Right renal pelvis (tissue), 4 donors: ENCODE results near the gene SIRT3. TPM values are rescaled to one million over a fixed set of nuclear protein-coding genes. Genes with fewer than 3 reads are reported as not detected.

Source experiments
- DNase-seq, 4 donors: peaks; one replicate each; pipeline ENCODE4 v3.0.0-alpha.2; 2013; ENCODE audit warnings: low read depth in 4 of 4, low spot score in 3 of 4, missing footprints in 1 of 4
- polyA plus RNA-seq, 4 donors: library from polyadenylated mRNA; unstranded; fragments of 120-200 nt; gene quantifications; one replicate each; pipeline ENCODE4 v1.2.1, GENCODE V29; 2013; ENCODE audit not compliant: insufficient read length in 4 of 4

SIRT3 gene
- 10 to 100 TPM; 25.5 to 33.8 (median 30.5) TPM for polyA plus RNA-seq

DNA sequence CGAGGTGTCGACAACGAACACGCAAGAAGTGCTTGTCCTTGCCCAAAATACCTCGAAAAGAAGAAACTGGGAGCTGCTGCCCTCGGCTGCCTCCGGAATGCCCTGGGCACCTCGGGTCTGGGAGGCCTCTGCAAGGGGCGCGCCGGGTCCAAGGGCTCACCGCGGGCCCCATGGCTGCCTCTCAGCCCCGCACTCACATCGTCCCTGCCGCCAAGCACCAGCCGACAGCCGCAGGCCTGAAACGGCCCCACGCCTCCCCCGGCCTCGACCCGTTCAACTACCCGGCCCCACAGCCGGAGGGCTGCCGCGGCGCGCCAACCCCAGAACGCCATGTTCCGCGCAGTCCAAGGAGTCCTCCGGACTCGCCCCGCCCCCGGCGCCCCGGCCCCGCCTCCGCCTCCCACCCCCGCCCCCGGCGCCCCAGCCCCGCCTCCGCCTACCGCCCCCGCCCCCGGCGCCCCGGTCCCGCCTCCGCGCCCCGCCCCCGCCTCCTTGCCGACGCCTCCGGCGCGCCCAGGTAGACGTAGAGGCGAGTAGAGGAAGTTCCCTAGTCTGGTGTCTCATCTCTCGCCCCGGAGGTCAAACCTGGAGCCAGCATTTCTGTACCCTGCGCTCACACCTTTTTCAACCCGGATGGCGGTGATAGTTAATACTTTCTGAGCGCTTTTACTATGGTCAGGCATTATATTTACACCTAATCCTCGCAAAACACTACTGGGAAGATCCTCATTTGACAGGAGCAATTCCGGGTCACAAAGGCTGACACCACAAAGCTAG, at the start of gene SIRT3:
TSS of gene SIRT3 (minus strand) at position 346 of the 777 bp plus-strand sequence. CDS start at position 332, 14 bp downstream.
- peak; percentile 55 to 67 (median 65) for DNase-seq

DNA sequence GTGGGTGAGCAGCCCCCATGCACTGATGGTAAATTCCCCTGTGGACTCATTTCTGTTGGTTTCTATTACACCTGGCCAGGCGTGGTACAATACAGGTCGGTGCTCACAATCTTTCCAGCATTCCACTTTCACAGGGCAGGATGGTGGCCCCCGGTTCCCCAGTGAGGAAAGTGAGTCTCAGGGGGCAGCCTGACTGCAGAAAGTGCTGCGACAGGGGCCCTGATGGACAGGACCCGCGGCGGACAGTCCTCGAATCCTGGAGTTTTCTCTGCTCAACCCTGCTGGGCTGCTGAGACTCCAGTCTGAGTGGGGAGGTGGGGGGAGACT, 49.7 kb upstream of the SIRT3 start:
- no peak for DNase-seq

DNA sequence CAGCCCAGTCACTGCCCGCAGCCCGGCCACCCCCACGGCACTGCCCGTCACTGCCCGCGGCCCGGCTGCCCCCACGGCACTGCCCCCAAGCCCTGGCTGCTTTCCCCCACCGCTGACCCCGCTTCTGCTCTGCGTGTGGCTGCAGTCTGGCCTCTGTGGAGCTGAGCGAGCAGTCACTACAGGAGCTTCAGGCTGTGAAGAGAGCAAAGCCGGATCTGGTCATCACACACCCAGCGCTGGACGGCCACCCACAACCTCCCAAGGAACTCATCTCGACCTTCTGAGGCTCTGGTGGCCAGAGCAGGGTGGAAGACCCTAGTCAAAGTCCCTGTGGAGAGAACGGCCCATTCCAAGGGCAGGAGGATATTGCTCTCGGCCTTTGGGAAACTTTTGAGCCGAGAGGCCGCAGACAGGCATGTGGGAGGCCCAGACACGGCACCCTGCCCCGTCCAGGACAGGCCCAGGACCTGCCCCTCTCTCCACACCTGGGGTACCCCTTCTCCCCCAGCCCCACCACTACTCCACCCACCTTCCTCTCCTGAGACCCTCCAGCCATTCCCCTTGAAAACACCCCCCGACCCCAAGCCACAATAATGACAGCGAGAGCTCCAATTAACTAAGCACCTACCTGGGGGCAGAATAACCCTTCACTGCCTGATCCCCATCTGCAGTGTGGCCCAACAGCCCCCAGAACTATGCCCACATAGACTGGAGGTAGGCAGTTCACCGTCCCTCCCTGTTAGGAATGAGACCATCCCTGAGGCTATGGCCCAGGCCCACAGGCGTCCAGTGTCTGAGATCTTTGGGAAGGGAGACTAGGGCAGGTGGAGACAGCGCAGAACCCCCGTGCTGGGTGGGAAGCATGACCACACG, 49.1 kb upstream of the SIRT3 start:
- no peak for DNase-seq

DNA sequence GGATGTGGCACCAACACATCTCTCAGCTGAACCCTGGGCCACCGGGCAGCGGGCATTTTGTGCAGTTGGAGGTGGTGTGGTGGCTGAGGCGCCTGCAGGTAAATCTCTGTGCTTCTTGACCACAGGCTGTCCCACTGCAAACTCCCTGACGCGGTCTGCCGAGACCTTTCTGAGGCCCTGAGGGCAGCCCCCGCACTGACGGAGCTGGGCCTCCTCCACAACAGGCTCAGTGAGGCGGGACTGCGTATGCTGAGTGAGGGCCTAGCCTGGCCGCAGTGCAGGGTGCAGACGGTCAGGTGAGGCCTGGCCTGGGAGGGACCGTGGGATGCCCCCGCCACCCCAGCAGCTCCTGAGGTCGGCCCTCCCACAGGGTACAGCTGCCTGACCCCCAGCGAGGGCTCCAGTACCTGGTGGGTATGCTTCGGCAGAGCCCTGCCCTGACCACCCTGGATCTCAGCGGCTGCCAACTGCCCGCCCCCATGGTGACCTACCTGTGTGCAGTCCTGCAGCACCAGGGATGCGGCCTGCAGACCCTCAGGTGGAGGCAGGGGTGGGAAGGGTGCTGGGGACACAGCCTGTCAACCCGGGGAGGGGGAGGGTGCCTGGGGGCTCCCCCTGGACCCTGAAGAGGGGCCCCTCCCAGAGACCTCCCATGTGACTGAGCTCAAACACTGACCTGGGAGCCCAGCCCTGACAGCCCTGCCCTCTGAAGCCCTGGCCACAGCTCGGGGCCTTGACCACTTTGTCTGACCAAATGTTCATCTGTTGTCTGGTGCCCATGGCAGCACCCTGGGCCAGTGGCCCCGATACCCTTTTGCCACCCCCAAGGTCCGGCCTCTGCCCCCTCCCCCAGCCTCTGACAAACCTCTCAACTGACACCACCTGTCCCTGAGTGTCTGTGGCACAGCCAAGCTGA, 48.2 kb upstream of the SIRT3 start:
- DNase-seq, result no peak

DNA sequence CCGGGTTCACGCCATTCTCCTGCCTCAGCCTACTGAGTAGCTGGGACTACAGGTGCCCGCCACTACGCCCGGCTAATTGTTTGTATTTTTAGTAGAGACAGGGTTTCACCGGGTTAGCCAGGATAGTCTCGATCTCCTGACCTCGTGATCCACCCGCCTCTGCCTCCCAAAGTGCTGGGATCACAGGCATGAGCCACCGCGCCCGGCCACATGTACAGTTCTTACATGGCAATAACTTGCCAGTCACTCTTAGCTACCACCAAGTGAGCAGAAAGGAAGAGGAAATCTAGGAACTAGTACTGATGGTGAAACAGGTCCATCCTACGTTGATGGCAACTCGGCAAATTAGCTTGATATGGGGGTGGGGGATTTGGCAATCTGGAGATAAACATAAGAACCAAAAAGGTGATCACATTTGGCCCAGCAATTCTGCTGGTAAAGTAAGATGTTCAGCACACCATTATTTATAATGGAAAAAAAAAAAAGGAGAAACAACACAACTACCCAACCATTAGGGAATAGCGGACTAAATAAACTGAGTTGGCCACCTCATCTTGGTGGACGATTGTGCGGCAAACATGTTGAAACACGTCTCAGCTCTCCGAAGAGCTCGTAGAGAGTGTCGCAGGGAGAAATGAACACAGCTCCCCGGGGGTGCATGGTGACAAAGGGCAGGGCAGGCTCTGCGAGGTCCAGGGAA, 47.4 kb upstream of the SIRT3 start:
- DNase-seq, result no peak

DNA sequence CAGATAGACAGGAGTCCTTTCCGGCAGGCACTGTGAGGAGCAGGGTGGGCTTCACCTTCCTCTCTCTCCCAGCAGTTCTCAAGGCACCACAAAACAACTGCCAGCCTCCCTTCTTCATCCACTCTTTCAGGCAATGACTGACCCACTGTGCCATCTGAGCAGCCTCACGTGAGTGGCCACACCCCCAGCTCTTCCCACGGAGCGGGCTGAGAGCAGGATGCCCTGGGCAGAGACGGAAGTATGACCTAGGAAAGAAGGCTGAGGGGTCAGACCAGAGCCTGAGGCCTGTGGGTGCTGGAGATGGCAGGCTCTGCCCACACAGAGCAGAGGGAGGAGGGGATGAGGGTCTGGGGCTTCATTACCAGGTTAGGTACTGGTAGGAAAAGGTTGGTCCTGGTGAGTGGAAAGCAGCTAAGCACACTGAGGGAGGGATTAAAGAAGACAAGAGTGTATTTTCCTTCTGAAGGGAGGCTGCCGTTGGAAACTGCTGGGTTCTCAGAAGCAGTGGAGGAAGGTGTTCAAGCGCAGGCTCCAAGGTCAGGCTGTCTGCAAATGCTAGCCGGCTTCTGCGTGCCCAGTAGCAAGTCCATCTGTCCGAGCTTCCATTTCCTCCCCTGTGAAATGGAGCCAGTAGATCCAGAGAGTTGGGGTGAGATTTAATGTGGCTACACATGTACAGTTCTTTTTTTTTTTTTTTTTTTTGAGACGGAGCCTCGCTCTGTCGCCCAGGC, 46.7 kb upstream of the SIRT3 start:
- DNase-seq, result no peak

DNA sequence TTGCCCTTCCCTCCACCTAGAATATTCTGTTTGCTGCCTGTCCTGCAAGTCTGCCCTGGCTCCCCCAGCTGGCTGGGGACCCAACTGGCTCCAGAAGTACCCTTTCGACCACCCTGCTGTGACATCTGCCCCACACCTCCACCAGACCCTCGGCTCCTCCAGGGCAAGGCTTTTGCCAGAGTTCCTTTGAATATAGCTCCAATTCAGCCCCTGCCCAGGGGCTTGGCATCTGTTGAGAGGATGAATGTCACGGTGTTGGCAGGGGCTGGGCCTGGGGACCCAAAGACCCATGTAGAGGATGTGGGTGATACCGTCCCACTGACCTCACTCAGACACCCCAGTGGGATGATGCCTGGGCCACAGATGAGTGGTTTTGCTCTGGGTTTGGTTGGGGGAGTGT, 46.0 kb upstream of the SIRT3 start:
- DNase-seq, result no peak

DNA sequence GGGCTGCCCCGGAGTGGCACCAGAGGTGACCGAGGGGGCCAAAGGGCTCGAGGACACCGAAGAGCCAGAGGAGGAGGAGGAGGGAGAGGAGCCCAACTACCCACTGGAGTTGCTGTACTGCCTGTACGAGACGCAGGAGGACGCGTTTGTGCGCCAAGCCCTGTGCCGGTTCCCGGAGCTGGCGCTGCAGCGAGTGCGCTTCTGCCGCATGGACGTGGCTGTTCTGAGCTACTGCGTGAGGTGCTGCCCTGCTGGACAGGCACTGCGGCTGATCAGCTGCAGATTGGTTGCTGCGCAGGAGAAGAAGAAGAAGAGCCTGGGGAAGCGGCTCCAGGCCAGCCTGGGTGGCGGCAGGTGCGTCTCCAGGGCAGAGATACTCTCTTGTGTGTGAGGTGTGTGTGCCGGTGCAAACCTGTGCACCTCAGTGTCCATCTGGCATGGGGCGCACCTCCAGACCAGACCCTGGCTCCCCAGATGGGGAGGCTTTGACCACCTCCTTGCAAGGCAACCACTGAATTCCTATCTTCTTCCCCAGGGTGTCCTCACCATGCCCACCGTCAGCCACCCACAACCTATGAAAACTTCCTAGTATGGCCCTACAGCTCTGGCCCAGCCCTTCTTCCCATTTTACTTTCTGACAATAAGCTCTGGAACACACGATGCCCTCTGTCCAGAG, 45.5 kb upstream of the SIRT3 start:
- no peak for DNase-seq

DNA sequence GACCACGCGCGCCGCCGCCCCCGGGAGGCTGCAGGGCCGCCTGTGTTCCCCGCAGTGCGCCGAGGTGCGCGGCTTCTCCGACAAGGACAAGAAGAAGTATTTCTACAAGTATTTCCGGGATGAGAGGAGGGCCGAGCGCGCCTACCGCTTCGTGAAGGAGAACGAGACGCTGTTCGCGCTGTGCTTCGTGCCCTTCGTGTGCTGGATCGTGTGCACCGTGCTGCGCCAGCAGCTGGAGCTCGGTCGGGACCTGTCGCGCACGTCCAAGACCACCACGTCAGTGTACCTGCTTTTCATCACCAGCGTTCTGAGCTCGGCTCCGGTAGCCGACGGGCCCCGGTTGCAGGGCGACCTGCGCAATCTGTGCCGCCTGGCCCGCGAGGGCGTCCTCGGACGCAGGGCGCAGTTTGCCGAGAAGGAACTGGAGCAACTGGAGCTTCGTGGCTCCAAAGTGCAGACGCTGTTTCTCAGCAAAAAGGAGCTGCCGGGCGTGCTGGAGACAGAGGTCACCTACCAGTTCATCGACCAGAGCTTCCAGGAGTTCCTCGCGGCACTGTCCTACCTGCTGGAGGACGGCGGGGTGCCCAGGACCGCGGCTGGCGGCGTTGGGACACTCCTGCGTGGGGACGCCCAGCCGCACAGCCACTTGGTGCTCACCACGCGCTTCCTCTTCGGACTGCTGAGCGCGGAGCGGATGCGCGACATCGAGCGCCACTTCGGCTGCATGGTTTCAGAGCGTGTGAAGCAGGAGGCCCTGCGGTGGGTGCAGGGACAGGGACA, 44.8 kb upstream of the SIRT3 start:
- DNase-seq, result no peak

DNA sequence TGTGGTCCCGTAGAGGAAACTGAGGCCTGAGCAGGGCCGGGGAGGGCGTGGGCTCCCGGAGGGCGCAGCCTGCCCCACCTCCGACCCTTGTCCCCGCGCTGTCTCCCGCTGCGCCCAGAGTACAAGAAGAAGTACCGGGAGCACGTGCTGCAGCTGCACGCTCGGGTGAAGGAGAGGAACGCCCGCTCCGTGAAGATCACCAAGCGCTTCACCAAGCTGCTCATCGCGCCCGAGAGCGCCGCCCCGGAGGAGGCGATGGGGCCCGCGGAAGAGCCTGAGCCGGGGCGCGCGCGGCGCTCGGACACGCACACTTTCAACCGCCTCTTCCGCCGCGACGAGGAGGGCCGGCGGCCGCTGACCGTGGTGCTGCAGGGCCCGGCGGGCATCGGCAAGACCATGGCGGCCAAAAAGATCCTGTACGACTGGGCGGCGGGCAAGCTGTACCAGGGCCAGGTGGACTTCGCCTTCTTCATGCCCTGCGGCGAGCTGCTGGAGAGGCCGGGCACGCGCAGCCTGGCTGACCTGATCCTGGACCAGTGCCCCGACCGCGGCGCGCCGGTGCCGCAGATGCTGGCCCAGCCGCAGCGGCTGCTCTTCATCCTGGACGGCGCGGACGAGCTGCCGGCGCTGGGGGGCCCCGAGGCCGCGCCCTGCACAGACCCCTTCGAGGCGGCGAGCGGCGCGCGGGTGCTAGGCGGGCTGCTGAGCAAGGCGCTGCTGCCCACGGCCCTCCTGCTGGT, 44.0 kb upstream of the SIRT3 start:
- no peak for DNase-seq

DNA sequence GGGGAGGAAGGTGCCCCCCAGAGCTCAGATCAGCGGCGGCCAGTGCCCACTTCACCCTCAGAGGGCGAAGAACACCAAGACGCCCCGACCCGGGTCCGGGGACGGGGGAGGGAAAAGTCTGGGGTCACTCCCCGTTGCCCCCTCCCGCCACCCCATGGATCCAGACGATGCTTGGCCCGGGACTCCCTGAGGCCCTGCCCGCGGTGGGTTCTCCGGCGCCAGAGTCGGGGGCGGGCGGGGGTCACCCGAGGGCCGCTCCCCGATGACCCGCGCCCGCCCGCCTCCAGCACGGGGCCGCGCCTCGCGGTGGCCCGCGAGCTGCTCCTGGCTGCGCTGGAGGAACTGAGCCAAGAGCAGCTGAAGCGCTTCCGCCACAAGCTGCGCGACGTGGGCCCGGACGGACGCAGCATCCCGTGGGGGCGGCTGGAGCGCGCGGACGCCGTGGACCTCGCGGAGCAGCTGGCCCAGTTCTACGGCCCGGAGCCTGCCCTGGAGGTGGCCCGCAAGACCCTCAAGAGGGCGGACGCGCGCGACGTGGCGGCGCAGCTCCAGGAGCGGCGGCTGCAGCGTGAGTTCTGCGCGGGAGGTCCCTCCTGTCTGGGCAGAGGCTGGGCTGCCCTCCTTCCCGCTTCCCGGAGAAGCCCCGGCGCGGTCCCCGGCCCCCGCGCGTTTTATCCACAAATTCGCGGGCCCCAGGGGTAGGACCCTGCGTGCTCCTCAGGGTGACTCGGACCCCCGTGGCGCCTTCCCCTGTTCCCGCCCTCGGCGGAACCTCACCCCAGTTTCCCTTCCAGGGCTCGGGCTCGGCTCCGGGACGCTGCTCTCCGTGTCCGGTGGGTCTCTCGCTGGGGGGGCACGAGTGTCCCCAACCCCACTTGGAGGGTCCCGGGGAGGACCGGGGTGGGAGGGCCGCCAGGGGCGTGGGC, 43.2 kb upstream of the SIRT3 start:
- DNase-seq, result no peak

DNA sequence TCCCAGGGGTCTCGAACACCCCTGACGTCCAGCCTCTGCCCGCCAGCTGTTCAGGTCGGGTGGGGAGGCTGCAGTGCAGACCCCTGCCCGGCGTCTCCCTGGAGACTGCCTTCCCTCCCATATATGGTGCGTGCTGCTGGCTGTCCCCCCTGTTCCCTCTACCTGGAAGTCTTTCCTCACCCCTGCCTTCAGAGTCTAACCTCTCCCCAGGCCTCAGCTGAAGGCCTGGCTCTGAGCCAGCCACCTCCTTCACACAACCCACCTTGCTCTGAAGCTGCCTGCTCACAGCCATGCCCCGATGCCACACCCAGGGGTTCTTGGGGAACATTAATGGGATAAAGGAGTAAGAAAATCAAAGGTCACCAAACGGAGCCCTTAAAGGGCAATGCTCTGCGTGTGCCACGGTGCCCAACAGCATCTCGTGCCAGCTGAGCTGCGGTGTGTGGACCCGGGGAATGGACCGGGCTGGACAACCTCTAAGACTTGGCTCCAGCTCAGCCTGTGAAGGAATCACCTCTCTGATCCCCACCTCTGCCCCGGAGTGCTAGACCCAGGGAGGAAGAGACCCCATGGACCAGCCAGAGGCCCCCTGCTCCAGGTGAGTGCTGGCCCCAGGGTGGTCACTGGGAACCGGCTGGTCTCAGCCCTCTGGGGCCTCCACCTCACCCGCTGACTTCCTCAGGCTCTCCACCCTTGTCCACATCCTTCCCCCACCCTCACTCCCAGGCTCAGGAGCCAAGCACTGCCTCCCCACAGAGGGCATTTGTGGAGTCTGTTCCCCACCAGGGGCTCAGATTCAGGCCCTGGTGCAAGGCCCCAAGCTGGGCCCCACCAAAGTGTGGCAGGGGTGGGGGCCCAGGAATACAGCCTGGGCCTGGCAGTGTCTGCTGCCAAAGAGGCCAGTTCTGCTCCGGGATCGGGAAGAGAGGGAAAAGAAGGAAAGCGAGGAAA, 42.1 kb upstream of the SIRT3 start, which contains the start of gene NLRP6:
TSS of gene NLRP6 (plus strand) at position 407 of the 951 bp plus-strand sequence. CDS start at position 570, 163 bp downstream.
- no peak for DNase-seq

DNA sequence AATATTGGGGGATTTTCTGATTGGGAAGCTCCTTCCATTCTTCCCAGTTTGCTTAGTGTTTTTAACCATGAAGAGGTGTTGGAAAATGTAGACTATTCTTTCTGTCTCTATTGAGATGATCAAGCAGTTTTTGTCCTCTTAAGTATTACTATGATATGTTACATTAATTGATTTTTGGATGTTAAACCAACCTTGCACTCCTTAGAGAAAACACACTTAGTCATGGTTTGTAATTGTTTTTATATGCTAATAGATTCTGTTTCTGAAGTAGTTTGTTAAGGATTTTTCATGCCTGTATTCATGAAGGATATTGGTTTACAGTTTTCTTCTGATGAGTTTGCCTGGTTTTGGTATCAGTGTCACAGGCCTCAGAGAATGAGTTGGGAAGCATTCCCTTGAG, 40.1 kb upstream of the SIRT3 start:
- DNase-seq, result no peak

DNA sequence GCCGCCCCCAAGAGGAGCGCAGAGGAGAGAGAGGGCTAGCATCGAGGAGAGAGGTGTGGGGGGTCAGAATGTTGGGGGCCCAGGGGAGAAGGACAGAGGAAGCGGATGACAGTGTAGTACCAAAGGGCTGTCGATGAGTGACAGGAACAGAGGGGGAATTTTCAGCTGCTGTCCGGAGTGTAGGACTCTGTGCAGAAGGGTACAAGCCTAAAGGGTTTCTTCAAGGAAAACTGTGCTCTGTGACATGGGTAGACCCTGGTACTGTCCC, 36.7 kb upstream of the SIRT3 start:
- no peak for DNase-seq

DNA sequence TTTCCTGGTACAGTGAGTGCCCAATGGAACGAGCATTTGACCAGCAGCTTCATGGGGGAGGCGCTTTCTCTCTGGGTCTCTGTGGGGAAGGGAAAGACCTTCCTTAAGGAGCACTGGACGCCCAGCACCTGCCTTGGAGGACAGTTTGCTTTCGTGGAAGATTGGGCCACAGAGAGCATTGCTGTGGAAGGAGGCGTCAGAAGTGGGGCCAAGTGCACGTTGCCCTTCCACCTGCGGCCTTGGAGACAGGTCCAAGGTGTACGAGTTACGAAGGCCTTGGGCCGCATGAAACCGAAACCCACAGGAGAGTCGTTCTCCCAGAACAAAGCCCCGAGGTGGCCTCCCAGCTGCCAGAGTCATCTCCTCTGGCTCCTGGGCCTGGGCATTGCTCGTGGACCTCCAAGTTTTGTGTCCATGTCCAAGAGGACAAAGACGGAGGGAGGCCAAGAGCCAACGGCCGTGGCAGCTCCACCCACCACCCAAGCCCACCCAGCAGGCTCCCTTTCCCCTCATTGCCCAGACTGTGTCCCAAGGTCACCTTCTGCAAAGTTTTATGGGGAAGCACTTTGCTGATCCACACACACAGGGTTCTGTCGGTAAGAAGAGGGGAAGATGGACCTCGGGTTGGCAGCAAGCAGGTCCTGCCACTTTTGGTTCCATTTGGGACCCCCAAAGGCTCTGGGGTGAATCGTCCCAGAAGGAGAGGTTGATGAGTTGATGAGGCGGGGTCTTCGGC, 36.2 kb upstream of the SIRT3 start:
- no peak for DNase-seq
